Measurements from ENCODE around the gene TBX5.
A peak's percentile ranks its signal among the peaks of the same experiment; 100 is the strongest.
"Not testable (repeated sequence)": the region's sequence is repeated elsewhere in the genome, so short reads cannot be mapped to it uniquely, and the experiment has no call there.

Gene TBX5

DNA sequence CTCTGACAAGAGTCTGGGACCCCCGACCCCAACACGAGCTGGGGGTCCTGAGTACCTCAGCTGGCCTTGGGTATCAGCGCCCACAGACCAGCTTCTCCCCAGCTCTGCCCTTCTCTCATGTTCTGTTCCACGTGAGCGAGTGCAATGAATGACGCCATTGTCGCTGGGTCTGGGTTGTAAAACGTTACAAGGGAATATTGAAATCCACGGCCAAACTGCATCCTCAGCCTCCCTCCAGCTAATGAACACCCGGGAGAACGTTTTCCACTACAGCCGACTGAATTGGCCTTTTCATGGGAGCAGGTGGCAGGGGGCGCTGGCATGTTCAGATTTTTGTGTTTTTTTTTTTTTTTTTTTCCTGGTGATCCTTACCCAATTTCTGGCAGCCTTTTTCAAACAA lies 34.7 kb downstream of the TBX5 start:
- DNase-seq, result no peak

DNA sequence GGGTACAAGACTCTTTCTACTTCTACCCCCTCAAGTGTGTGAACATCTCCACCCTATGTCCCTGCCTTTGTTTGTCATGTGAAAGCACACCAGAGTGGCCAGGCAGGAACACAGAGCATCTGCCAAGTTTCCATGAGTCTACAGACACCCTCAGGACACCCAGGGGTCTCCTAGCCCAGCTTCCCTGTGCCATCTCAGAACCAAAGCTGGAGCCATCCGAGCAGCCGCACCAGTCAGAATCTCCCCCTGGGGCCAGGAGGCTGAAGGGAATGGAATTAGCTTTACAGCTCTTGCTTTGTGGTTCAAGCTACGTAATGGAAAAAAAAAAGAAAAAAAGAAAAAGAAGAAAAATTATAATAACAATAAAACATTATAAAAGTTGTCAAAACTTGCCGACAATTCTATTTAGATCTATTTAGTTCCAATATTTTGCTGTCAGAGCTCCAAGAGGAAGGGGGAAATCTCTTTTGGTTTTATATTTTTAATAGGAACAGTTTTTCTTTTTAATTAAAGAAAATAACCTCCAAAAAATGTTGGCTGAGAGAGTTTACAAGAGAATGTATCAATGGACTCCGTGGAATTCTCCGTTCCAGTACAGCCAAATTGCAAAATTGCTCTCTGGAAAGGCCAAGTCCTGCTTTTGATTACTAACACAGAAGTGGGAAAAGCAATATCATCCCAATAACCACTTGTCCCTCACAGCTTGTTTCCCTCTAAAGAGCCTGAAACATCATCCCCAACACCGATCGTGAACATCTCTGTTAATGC lies 37.1 kb downstream of the TBX5 start:
- DNase-seq, result no peak

DNA sequence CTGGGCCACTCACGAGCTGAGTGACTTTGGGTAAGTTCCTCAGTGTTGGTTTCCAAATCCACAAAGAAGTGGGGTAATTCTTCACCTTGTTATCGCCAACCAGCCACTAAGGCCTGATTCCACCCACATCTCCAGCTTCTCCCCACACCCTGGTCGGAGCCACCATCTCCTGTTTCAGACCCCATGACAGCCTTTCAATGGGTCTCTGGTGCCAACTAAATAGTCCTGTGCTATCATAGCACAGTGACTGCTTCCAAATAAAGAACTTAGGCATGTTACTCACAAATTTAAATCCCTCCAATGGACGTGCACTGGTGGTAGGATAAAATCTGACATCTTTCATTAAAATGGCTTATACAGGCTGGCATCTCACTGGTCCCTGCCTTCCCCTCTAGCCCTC lies 44.0 kb downstream of the TBX5 start:
- DNase-seq, result no peak

DNA sequence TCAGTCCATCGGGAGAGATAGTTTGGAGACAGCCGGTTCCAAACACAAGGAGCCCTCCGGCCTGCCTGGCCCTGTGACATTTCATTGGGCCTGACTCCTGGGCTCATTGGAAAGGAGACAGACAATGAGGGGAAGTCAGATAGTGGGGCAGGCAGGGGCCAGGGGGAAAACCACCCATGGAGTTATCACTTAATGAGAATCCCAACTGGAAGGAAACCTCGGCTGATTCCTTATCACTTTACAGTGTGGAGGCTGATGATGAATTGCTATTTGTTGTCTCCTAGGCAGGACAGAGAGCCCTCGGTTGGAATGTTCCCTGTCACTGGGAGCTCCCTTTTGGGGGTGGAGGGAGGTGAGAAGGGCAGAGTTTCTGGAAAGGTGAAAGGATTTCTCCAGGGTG lies 44.4 kb downstream of the TBX5 start:
- DNase-seq, result no peak

DNA sequence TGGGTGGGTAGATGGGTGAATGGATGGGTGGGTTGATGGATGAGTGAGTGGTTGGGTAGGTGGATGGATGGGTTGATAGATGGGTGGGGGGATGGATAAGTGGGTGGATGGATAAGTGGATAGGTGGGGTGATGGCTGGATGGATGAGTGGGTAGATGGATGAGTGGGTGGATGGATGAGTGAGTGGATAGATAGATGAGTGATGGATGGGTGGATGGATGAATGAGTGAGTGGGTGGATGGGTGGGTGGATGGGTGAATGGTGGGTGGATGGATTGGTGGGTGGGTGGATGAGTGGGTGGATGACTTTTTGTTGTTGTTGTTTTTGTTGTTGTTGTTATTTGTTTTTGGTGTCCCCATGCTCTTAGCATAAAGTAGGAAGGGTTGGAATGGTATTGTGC lies 45.5 kb downstream of the TBX5 start:
- no peak for DNase-seq

DNA sequence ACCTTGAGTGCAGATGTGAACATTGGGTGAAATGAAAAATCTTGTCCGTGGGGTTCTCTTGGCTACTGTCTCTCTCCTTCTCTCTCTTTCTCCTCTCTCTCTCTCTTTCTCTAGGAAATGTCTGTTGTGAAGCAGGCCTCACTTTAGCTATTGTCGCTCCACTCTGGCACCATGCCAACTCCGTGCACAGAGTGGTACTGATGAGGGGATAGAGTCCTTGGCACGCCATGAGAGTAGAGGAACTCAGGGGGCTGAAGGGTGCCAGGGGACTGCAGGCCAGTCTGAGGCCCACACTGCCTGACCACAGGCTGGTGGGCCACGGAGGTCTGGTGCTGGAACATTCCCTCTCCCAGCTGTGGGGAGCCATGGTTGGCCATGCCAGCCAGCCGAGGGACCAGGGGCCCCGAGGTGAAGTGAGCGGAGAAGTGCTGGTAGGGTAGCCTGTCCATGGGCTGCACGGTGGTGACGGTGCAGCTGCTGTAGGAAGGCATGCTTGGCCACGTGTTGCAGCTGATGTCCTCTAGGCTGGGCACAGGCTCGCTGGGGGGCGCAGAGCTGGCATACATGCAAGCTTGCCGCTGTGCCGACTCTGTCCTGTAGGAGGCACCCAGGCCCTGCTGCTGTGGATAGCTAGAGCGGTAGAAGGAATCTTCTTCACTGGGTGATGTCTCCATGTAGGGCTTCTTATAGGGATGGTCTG lies 50.4 kb downstream of the TBX5 start:
- DNase-seq, result no peak

DNA sequence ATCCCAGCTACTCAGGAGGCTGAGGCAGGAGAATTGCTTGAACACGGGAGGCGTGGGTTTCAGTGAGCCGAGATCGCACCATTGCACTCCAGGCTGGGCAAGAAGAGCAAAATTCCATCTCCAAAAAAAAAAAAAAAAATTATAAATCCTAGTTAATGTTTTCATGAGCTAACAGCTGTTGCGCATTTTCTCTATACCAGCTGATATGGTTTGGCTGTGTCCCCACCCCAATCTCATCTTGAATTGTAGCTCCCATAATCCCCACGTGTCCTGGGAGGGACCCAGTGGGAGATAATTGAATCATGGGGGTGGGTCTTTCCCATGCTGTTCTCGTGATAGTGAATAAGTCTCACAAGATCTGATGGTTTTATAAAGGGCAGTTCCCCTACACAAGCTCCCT lies 56.7 kb downstream of the TBX5 start:
- not testable (repeated sequence) for DNase-seq

DNA sequence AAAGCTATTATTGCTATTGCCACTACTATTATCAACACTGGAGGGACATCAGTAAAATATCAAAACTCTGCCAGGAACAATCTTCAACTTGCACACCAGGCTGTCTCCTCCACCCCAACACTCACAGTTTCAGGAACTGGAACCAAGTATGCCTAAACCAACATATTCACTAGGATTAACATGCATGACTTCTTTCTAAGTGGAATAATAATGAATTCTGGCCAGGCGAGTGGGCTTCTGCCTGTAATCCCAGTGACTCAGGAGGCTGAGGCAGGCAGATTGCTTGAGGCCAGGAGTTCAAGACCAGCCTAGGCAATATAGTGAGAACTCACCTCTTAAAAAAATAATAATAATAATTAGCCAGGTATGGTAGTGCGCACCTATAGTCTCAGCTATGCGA lies 58.1 kb downstream of the TBX5 start:
- DNase-seq, result peak; percentile 75

DNA sequence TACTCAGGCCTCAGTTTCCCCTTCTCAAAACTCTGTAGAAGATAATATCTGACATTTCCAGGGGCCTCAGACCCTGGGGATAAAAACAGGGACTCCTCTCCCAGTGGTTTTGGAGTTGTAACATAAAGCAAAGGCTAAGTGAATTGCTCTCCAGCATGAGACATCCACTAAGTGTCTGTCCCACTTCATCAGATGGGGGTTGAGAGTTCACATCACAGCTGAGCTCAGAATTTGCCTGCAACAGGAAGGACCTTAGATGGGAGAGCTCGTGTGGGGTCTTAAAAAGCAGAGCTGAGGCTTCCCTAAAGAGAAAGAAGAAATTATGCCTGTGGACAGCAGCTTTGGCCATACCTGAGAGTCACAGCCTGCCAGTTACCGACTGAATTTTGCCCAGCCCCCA lies 61.1 kb downstream of the TBX5 start:
- DNase-seq, result no peak

DNA sequence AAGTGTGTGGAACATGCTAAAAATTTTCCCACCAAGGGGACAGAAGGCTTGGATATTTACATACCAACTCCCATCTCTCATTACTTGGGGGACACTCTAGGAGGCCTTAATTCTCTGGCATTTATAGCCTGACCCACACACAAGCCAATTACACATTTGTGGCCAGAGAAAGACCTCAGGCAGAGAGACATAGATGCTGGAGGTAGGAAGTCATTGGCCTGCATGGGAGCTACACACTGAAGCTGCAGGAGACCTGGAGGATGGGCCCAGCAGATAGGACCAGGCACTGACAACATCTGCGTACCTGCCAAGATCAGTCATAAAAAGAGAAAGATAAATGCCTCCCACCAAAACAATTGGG lies 61.7 kb downstream of the TBX5 start:
- no peak for DNase-seq

DNA sequence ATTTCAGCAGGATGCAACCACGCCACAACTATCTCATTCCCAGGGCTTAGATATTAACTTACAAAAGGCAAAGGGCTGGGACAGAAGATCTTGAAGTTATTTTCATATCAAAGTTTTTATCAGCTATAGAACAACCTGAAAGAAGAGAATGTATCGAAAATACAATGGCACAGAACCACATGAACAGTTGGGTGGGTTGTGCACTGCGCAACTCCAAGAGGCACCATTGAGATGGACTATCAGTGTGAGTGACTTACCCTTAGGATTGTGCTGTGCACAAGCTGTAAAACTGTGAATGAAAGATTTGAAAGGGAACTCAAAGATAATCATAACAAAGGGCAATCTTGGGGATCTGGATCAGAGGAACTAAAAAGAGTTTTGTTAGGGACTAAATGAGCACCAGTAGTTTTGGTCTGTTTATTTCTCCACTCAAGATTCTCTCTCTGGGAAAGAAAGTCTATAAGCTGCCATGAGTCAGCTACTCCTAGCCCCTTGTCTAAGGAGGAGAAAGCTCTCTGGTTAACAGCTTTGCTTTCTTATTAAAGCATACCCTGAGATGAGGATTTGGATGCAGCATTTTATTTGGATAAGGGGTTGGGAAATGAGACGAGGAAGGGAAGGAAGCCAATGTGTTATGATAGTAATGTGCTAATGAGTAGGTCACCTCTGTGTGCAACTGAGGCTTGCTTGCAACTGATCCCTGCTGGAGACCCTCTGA lies 62.2 kb downstream of the TBX5 start:
- no peak for DNase-seq

DNA sequence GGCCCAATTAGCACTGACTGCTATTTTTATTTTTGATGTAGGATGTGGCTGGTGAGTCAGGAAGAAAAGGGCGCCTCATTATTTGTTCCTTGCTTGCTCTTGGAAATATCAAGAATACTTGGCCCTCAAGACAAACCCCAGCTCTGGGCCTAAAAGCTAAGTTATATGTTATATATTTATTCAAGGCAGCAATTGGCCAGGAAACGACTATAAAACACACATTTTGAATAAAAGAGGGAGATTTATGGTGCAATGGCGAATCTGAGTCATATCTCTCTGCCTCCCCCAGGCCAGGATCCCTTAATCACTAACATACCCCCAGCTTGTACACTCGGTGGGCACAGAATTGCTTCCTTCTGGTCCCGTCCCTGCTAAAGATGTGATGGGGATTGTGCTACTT lies 63.3 kb downstream of the TBX5 start:
- no peak for DNase-seq

DNA sequence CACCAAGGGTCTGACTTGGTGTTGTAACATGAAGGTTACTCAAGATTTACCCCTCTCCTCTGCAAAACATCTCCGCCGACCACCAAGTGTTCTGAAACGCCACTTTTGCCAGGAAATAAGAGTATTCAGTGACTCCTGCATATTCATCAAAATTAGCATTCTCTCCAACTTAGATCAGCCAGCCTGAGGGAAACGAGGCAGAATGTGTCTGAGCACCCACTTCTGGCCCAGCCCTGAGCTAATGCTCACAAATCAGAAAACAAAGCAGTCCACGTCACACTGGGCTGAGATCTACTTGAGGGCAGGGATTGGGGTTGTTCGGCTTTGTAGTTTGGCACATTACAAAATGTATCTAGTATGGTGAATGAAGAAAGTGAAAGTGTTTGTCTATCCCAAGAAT lies 64.3 kb downstream of the TBX5 start:
- no peak for DNase-seq

DNA sequence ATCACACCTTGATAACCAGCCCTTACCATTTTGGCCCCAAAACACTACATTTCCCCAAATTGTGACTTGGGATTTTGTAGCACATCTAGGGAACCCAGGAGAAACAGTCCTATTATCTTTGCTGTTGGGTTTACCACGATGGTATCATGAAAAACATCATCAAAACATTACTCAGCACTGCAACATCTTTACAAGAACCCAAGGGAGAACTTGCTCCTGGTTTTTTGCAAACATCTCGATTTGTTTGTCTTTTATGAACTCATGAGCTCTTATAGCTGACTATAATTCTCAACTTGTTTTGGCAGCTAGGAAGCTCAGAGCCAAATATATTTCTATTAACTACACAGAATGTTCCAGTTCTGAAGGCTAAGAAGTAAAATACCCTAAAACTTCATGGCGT lies 65.7 kb downstream of the TBX5 start:
- DNase-seq, result no peak

DNA sequence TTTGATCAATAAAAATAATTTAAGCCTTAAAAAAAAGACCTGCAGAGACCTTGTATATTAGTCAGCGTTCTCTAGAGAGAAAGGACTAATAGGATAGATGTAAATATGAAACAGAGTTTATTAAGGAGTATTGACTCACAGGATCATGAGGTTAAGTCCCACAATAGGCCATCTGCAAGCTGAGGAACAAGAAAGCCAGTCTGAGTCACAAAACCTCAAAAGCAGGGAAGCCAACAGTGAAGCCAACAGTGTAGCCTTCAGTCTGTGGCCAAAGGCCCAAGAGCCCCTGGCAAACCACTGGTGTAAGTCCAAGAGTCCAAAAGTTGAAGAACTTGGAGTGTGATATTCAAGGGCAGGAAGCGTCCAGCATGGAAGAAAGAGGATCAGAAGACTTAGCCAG lies 66.3 kb downstream of the TBX5 start:
- no peak for DNase-seq

DNA sequence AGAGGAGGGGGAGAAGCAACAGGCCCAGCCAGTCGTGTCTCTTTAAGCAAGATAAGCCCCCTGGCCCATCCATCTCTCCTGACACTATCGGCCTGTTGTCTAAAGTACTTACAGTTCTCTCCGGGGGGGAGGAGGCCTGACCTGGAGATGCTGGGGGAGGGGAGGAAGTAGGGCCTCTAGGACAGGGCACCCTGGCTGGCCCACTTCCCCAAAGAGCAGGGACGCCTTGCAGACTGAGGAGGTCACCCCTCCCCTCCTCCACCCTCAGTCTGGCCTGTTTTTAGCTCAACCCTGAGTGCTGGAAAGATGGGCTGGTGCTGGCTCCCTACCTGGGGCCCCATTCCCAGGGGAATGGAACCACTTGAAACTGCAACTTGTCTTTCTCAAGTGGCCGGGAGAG lies 70.3 kb downstream of the TBX5 start:
- DNase-seq, result peak; percentile 33

DNA sequence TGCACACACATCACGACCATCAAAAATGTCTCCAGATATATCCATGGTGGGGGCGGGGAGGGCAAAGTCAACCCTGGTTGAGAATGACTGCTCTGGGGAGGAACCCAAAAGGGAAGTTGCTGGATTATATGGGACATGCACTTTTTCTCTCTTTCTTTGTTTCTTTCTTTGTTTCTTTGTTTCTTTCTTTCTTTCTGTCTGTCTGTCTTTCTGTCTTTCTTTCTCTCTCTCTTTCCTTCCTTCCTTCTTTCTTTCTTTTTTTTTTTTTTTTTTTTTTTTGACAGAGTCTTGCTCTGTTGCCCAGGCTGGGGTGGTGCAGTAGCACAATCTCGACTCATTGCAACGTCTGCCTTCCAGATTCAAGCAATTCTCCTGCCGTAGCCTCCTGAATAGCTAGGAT lies 71.5 kb downstream of the TBX5 start:
- no peak for DNase-seq

DNA sequence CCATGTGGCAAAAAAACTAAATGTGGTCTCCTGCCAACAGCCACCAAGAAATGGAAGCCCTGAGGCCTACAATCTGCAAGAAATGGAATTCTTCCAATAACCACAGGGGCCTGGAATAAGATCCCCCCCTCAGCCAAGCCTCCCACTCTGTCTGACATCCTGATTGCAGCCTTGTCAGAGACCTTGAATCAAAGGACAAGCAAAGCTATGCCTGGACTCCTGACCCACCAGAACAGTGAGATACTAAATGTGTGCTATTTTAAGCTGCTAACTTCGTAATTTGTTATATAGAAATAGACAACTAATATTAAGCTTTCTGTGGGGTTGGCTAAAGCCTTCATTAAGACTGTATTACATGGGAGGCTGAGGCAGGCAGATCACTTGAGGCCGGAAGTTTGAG lies 77.7 kb downstream of the TBX5 start:
- DNase-seq, result no peak

DNA sequence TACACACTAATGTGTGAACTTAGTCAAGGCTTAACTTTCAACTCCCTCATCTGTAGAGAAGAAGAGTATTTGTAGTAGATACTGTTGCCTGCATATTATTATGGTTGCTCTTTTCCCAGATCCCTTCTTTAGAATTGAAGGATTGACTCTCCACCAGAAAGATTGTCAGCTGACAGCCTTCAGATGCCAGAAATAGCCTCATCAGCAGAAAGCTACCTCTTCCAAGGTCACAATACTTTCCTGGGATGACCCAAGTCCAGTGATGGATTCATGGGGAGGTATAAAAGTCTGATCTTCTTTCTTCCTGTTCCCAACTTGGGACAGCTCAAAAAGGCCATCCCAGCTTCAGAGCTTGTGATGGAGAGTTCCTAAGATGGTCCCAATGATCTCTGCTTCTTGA lies 78.2 kb downstream of the TBX5 start:
- DNase-seq, result no peak

DNA sequence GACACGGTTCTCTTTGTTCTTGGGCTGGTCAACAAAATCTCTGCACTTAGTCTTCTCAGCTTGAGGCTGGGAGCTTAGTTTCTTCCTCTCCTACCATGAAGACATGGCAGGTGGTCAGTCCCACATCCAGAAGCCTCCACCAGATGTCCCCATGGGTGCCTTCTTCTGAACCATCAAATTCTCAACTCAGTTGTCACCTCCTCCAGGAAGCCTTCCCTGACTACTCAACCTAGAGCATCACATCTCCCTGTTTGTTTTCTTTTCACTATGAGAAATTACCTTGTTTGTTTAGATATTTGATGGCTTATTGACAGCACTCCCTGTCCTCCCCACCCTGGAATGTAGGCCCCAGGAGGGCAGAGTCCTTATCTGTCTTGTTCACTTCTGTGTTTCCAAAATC lies 84.4 kb downstream of the TBX5 start:
- no peak for DNase-seq

DNA sequence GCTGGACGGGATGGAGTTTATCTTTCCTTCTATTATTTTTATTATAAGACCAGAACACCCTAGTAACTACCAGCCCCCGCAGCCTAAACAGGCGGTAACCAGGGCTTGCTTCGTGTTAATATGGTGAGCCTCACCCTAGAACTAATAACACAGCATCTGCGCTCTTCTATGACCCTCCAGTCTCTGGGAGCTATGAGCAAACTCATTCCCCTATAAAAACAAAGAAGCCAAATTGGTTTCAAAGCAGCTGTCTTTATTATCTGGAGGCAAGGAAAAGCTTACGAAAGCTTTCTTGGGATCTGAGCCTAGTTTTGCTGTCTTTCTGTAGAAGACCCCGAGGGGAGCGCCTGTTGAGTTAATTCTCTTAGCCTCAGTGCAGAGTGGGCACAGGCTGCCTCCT lies 85.0 kb downstream of the TBX5 start:
- DNase-seq, result no peak

DNA sequence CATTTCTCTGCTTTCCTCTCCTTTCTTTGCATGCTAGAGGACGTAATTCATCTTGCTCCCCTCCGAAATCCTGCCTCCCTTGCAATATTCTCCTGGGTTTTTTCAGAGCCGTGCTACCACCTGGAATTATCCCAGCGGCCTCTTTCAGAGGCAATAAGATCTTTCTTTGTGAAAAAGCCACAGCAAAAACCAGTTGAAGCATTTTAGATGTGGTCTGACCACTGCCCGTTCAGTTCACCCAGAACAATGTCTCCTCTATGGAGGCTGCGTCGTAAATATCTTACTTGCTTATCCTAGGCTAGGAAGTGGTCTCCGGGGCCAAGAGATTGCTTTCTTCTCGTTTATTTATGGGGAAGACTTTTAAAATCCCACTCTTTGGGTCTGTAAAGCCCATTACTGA lies 85.8 kb downstream of the TBX5 start:
- no peak for DNase-seq

DNA sequence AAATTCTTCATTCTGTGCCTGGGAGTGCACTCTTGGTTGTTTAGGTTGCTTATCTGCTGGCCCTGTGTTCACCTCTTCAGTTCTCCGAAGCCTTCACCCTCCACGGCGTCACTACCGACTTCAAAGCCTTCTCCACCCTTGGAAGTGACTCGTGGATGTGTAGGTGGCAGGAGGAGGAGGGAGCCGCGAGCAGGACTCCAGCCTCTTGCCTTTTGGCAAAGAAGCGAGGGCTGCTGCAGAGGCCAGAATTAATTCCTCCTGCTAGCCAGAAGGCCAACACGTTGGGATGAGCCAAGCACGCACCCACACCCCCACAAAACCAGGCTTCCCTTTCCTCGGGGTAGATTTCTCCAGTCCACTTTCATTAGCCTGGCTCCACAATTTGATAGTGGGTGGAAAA lies 86.5 kb downstream of the TBX5 start:
- DNase-seq, result no peak

DNA sequence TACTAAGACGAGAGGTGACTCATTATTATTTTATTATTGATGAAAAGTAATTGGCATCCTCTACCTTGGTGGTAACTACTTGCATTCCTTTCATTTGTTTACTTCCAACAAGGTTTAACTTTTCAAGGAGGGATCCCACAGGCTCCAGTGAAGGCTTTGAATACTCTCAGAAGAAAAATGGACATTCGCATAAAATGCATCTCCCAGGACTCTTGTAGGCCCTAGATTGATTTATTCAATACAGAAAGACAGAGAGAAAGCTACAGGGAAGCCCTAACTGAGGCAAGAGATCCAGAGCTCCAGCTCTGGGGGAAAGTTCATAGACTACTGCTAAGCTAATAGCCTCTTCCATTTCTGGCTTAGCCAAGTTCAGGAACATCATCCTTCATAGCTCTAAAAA lies 87.0 kb downstream of the TBX5 start:
- no peak for DNase-seq
